ENCODE results near the gene ANKRD13B. TPM values are rescaled to one million over a fixed set of nuclear protein-coding genes. Genes with fewer than 3 reads are reported as not detected.

ANKRD13B gene
- total RNA-seq, 1 donor from 2014 or later, result 13.8 TPM

DNA sequence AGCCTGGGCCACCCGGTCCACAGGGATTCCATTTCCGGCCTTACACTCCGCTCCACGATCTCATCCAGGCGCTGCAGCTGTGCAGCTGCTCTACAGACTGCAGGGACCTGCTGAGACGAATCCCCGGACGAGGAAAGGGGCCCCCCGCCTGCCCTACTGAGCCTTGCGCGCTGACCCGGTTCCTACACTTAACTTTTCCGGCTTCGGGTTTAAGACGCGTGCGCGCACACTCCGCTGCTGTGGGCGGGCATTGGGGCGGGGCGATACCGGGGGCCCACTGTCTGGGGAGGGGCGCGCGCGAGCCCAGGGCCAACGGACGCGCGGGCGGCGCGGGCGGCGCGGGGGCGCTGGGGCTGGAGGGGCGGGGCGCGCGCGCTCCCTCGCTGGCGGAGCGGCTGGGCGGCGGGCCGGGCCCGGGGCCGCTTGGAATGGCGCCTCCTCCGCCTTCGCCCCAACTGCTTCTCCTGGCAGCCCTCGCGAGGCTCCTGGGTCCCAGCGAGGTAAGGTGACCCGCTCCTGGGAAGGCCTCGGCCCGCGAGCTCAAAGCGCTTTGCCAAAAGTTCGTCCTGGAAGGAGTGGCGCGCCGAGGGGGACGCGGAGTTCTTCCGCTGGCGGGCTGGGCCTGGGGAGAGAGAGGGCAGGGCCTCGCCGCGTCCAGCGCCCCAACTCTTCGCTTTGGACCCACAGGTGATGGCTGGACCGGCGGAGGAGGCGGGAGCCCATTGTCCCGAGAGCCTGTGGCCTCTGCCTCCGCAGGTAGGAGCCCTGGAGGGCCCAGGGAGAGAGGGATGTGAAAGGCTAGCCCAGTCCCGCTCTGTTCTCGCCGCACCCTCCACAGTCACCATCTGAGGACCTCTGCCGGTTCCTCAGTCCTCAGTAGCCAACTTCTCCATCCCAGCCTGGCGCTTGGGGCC is 24.3 kb upstream of the ANKRD13B start, which contains the start of gene TP53I13:
TP53I13 (plus strand) TSS at position 371 of the 914 bp plus-strand sequence; CDS start at position 429, 58 bp downstream.
- peak; percentile 94 for DNase-seq

DNA sequence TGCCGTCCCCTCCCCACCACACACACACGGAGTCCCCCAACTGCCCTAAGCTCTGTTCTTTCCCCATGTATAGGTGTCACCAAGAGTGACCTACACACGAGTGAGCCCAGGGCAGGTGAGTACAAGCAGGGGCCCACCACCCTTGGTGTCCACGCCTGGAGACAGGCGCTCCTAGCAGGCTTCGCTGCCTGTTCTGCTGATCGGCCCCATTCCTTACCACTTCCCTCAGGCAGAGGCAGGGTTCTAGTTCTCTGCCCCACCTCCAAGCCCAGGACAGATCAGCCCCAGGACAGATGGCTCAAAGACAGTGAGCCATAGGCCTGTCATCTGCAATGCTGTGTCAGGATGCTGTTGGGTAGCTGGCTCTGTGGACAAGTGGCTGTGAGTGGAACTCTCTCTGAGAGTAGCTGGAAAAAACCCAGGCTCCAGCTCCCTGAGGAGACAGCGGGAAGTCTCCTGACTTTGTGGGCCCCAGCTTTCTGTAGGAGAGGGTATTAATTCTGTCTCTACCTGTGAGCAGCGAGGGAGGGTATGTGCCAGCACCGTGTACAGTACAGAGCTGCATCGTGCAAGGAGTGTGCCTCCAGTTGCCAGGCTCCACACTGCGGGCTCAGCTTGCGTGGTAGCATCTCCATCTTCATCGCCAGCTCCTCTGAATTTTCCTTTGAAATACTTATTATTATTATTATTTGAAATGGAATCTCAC is 23.5 kb upstream of the ANKRD13B start:
- DNase-seq, result no peak

DNA sequence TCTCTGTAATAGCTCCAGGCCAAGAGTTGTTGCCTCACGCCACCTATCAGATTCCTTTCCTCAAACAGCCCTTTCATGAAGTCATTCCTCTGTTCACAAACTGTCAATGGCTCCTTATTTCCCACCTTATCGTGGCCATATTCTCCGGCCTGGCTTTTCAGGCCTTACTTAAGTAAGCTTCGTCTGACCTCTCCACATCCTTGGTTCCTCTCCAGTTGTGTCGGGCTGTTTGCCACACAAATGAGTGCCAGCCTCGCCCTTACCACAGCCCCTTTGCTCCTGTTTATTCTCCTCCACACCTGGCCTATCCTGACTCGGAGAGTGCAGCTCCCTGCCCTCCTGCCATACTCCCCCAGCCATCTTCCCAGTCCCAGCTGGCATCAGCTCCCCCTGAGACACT is 22.4 kb upstream of the ANKRD13B start:
- no peak for DNase-seq

DNA sequence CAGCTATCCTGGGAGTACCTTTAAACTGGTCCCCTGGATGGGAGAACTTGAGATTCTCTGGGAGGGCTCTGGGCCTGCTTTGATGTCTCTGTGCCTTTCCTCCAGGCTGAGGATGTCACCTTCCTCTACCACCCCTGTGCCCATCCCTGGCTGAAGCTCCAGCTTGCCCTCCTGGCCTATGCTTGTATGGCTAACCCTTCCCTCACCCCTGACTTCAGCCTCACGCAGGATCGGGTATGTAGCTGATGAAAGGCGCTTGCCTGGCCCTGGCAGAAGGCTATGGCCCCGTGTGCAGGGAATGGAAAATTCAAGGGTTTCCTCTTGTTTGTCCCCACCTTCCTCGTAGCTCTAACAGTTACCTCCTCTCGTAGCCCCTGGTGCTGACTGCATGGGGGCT is 21.4 kb upstream of the ANKRD13B start:
- no peak for DNase-seq

DNA sequence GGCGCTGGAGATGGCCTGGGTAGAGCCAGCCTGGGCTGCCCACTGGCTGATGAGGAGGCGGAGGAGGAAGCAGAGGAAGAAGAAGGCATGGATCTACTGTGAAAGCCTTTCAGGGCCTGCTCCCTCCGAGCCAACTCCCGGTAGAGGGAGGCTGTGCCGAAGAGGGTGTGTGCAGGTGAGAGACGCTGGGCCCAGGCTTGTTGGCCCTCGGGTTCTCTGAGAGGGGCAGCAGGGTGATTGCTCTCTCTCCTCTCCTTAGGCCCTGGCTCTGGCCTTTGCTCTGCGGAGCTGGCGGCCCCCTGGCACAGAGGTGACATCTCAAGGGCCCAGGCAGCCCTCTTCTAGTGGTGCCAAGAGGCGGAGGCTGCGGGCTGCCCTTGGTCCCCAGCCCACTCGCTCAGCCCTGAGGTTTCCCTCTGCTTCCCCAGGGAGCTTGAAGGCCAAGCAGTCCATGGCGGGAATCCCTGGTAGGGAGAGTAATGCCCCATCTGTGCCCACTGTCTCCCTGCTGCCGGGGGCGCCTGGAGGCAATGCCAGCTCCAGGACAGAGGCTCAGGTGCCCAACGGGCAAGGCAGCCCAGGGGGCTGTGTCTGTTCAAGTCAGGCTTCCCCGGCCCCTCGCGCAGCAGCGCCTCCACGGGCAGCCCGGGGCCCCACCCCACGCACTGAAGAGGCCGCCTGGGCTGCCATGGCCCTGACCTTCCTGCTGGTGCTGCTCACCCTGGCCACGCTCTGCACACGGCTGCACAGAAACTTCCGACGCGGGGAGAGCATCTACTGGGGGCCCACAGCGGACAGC is 20.9 kb upstream of the ANKRD13B start:
- DNase-seq, result no peak

DNA sequence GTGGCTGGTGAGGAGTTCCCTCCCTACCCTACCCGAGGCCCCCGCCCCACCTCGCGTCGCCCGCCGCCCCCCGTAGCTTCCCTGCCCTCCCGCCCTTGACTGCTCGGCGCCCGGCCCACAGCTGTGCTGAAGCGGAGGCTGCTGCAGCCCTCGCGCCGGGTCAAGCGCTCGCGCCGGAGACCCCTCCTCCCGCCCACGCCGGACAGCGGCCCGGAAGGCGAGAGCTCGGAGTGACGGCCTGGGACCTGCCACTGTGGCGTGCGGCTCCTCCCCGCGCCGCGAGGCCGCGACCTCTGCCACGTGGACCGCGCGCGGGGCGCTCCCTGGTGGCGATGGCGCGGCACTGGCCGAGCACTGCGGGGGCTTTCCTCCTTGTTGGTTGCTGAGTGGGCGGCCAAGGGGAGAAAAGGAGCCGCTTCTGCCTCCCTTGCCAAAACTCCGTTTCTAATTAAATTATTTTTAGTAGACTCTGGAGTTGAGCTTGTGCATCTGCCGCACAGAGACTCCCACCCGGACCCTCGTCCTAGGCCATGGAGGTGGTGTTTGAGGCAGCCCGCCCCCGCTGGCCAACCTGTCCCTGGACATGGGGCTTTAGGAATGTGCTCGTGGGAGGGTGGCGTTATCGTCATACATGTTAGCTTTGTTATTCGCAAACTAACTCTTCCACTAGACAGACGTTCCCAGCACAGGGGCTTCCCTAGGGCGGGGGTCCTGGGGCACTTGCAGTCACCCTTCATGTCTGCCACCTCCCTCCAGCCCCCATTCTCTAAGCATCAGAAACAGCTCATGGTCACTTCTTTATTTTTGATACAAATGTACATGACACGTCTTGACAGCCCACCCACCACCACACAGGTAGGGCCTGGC is 20.0 kb upstream of the ANKRD13B start:
- DNase-seq, result peak; percentile 66

DNA sequence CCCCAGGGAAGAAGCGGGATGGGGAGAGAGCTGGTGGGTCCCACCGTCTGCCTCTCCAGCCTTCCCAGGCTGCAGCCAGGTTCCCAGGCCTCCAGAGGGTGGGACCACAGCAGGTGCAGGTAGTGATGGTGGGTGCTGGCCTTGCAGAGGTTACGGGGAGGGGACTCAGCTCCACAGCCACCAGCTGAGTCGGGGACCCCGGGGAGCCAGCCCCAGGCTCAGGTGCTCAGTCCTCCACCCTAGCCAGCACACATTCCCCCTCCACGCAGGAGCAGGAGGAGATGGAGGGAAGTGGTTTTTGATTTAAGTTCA is 19.4 kb upstream of the ANKRD13B start:
- DNase-seq, result no peak

DNA sequence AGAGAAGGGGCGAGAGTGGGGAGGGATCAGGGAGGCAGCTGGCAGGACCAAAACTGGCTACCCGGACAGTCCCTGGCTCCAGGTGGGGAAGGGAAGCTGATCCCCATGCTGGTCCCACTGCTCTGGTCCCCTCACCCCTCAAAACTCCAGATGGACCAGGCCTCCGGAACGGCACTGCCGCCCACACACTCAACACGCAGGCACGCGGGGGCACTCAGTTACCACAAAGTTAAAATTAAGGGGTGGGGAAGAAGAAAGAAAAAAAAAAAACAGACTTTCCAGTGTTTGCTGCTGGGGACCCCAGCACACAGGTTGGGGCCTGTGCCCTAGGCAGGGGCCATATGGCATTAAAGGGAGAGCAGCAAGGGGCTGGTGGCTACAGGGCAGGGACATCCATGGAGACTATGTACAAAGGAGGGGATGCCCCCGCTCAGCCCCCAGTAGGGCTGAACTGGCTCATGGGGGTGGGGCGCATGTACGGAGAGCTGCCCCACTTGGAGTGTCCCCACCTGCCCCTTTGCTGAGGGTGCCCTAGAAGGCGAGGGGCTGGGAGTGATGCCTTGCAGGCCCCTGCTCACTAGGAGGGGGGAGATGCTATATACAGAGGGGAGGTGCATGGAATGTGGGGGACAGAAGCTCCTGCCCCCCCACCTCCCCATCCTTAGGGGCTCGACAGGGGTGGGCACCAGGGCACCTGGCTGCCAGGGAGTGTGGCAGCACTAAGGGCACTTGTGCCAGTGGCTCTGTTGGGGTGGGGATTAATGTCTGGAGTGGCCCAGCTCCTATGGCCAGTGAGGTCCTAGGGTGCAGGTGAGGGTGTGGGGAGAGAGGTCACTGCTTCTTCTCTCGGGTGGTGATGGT is 18.8 kb upstream of the ANKRD13B start:
- no peak for DNase-seq

DNA sequence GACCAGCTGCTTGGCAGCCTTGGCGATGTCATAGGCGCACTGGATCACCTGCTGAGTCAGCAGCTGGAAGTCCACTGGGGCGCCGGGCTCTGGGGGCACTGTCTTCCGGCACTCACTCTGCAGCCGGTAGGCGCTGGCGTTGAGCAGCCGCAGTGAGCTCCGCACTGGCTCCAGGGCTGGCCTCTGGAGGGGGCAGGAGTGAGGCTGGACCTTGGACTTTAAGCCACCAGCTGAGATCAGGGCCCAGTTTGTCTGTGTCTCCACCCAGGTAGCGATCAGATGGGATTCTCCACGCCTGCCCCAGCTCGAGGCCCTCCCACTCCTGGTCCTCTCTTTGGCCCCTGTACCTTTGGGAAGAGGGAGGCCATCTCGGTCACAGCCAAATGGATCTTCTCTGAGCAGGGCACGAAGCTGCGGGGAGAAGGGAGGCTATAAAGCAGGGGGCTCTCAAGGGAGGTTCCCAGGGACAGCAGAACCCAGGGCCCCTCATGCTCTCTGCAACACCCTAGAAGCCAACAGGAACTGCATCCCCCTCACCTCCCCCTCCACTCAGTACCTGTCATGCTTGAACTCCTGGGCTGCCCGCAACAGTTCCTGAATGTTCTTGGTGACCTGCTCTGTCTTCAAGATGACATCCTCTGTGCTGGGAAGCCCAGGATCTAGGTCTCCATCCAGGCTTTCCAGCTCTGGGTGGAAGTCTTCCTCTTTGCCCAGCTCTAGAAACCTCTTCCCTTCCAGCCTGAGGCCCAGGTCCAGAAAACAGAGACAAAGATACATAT is 18.0 kb upstream of the ANKRD13B start:
- DNase-seq, result no peak

DNA sequence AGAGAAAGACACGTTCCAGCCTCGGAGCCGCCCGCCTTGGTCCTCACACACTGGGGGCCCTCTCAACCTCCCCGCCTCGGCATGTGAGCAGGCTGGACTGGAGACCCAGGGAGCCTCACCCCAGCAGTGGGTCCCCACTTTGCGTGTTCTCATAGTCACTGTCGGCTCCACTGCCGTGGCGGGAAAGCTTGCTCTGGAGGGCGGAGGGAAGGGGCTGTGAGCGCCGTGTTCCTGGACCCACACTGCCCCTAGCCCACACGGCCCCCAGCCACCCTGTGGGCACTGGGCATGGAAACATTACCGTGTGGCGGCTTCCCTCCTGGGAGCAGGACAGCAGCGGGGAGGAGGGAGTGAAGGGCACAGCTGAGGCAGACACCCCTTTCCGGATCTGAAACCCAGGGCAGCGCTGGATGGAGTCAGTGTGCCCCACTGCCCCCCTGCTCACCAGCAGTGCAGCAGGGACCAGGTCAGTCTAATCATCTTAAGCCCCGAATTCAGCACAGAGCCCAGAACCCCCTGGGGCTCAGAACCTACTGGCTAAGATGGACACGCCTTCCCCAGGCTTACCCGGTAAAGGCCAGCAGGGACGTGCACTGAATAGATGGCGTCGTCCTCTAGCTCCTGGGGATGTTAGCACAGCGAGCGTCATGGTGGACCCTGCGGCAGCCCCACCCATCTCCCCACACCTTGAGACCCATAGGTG is 17.3 kb upstream of the ANKRD13B start:
- no peak for DNase-seq

DNA sequence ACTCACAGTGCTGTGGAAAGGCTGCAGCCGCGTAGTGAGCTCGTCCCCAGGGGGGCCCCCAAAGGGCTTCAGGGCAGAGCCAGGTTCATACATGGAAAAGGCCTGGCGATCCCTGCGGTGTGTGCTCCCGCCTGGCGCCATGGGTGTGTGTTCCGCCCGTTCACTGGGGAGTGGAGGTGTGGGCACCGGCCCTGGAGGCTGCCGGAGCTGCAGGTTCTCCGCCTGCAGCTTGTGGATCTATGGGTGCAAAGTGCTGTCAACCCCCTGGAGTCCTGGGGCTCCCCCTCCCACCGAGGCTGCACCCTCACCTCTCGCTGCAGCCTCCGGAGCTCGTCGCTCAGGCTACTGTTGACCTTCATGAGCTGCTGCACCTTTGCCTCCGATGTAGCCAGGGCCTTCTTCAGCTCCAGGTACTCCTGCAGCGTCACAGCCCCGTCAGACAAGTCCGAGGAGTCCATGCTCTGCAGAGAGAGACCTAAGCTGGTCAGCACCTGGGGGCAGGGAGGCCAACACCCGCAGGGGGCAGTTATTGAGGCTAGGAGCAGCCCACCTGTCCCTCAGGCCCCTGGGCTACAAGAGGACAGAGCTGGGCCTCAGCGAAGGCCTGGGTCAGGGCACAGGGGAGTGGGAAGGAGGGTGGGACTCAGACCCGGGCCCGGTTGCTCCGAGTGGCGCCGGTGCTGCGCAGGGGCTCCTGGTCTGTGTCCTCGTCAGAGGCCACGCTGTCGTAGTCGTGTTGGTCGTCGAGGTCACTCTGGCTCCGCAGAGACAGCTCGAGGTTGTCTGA is 16.5 kb upstream of the ANKRD13B start:
- DNase-seq, result no peak

DNA sequence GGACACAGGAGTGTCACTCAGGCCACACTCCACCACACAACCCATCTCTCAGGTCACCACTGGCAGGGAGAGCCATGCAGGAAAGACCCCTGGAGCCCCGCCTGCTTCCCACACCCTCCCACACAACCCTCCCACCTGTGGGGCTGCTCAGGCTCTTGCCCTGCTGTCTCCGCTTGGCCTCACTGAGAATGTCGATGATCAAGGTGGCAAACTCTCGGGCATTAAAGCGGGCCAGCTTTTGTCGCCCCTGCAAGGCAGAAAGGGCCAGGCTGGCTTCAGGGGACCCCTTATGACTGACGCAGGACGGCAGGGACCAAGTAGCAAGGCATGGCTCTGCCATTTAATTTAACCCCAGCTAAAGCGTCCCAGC is 15.9 kb upstream of the ANKRD13B start:
- no peak for DNase-seq

DNA sequence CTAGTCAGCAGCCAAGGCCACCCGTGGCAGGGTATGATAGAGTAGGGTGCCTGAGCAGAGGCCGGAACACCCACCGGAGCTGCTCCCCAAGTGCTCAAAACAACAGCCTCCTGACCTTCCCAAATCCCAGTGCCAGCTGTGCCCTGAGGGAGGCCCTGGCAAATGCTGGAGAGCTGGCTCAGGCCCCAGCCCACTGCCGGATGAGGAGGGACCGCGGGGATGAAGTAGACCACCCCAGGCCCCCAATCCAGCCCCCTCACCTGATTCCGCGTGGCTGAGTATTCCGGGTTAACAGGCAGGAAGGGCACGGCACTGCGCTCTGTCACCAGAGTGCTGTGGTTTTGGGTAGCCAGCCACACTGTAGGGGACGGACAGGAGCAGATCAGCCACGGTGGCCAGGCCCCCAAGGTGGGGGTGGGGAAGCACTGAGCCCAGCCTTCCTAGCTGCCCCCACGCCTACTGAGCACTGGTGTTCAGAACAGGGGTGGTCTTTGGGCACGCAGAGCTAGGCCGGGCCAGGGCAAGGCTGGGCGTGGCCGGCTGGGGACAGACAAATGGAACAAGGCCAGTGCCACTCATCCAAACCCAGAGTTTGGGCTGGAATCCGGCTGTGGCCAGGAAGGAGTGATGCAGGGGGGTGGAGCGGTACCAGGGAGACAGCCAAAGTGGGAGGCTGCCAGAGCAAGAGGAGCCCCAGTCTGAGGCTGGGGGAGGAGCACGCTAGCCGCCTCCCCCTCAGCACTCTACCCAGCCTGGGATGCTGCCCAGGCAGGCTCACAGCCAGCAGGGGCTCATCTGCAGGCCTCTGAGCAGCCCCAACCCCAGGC is 15.3 kb upstream of the ANKRD13B start:
- peak; percentile 71 for DNase-seq

DNA sequence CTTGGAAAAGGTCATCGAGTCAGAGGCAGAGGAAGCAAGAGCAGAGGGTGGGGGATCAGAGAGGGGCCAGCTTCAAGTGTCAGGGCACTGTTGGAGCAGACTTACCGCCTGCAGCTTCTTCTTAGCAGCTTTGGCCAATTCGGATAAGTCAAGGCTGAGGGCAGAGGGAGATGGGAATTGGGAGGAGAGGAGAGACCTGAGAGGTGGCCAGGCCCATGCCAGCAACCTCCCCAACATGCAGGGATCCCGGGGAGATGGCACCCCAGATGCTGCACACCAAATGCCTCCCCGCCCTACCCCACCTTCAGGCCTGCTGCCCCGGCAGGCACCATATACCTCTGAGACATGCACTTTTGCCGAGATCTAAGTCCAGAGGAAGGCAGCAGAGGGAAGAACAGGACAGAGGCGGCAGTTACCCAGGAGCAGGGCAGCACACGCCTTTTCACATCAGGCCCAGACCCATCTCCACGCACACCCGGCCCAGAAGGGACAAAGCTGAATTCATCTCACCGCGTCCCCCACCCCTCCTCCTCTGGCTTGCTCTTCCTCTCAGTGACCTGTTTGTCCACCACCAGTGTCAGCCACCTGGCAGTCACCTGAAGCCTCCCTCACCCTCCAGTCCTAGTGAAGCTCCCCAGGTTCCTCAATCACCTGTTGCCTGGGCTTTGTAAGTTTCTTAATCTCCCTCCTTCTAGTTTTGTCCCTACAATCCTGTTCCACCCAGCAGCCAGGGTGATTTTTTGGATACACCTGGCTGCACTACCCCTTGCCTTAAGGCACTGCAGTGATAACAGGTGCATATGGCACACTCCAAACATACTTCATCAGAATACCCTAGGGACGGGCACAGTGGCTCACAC is 14.1 kb upstream of the ANKRD13B start:
- no peak for DNase-seq

DNA sequence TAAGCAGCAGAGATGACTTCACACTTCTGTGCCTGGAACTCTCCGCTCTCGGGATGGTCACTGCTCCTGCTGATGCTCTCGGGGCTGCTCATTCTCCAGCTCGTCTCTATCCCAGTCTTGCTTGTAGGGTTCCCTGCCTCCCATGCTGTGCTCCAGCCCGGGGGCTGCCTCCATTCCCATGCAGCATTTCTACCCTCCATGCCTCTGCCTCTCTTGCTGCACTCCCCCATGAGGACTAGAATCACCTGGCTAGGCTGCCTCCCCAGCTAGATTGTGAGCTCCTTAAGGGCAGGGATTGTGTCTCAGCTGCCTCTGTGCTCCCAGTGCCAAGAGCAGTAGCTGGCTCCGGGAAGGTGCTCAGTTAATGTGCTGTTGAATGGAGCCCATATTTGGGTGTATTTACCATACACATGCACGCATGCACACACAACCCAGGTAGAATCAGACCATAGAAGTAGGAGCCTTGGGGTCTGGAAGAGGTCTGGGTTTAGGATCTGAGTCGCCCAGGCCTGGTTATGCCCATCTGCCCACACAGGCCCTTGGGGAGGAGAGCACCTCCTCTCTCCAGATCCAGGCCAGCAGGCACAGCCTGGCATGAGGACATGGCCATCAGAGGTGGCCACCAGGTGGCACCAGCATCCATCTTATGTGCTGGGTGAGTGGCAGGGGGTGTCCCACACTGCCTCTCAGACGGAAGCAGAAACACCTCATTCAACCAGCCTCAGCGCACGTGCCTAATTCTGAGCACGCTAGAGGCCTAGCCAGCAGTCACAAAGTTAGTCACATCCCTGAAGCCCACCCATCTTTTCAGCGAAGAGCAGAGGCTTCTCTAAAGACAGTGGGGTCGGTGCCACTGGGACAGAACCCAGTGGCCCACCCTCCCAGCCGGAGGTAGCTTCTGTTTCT is 12.8 kb upstream of the ANKRD13B start:
- DNase-seq, result peak; percentile 89

All from tongue (tissue), 2 donors.